NCI-H2029 (cell line): ENCODE measurements around the gene SPIRE1.

Experiments
- DNase-seq: peaks from one replicate; lab custom pipeline; 2025; lab: John Stamatoyannopoulos, UW

The SPIRE1 gene

DNA sequence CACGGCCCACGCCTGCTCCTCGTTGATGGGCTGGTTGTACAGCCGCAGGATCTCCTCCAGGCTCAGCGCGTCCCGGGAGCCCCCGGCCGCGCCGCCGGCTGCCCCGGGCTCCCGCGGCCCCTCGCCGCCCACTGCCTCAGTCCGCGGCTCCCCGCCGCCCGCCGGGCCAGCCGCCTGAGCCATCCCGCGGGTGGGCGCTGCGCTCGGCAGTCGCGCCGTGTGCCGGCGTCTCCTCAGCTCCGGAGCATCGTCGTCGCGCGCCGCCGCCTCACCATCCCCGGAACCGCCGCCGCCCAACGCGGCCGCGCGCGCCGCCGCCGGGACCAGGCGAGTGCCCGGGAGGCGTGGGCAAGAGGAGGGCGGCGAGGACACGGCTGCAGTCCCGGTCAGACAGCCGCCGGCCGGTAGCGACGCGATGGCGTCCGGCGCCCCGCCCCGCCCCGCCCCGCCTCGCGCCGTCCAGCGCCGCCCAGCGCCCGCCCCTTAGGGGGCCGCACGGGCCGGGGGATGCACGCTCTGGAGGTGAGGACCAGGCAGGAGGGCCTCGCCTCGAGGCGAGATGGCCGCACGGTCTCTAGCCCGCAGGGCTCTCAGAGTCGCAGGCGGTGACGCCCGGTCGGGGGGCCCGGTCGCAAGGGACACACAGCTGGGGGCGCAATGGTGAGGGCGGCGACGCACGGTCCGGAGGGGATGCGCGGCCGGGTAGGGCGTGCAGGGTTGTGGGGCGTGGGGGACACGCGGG, at the start of gene SPIRE1:
SPIRE1 (minus strand) TSS at position 424 of the 742 bp plus-strand sequence; CDS start at position 183, 241 bp downstream.
- peak; percentile 22 for DNase-seq

DNA sequence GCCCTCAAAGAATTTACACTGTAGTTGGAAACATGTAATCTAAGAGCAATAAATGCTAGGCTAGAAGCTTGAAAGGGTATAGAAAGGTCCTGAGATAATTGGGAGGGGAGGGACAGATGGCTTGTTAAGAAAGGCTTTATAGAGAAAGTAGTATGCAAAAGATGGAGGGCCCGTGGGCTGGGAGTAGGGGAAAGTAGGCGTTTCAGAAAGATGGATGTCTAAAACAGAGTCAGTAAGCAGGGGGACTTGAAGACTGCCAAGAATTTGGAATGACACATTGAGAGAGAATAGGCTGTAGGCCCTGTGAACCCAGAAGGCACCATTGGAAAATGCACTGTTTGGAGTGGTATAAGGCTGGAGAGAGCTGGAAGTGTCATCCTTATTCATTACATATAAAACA, 45.8 kb upstream of the SPIRE1 start:
- DNase-seq: no peak

DNA sequence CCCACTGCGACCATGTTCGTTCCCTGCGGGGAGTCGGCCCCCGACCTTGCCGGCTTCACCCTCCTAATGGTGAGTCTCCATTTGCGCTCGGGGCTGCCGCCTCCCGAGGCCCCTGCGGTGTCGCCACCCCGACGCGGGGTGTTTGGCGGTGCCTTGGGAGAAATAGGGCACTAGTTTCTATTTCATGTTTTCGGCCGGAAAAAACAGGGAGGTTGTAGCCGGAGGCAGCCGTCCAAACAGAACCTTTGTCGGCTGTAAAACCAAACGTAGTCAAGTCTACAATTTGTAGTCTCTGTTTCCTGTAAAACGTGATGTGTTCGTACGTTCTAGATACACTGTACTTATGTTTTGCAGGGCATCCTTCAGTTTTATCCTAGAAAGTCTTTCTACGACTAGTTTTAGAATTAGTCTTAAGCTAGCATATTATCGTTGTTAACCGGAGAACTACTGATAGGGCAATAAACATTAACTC, 45.2 kb upstream of the SPIRE1 start:
- no peak for DNase-seq

DNA sequence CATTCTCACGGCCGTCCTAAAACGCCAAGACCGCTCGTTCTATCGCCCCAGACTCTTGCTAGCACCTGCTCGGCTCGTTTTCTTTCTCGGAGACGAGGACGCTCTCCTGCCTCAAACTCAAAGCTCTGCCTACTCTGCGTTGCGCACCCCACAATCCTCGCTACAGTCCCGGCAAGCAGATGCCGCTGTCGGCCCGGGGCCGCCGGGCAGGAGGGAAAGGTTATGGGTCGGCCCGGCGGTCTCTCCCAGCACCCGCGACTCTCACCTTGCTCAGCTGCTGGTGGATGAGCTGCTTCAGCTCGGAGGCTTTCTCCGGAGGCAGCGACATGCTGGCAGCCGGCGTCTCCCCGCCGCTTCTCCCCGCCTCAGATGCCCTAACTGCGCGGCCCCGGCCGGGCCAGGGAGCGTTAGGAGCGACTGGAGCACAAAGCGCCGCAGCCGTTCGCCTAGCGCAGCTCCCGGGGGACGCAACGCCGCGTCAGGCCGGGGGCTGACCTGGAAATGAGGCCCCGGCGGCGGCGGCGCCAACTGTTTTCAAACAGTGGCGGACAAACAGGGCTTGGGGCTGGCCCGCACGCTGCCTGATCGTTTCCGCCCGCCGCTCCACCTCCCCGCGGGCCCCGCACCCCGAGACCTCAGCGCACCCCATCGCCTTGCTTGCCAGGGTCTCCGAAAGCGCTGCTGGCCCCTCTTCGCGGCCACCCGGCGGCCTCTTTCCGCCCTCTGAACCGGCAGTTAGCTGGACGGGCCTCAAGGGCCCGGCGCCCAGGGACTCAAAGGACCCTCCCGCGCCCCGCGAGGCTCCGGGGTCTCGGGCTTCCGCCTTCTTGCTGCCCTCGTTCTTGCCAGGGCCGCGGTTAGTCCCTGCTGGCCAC, 44.6 kb upstream of the SPIRE1 start, which contains the start of the genes CEP76 and PSMG2:
CEP76 (minus strand) TSS at position 503 of the 875 bp plus-strand sequence; CDS start at position 328, 175 bp downstream.
PSMG2 (plus strand) TSS at position 822 of the 875 bp plus-strand sequence. CDS start 66 bp downstream, outside the sequence.
- DNase-seq: peak; percentile 60

DNA sequence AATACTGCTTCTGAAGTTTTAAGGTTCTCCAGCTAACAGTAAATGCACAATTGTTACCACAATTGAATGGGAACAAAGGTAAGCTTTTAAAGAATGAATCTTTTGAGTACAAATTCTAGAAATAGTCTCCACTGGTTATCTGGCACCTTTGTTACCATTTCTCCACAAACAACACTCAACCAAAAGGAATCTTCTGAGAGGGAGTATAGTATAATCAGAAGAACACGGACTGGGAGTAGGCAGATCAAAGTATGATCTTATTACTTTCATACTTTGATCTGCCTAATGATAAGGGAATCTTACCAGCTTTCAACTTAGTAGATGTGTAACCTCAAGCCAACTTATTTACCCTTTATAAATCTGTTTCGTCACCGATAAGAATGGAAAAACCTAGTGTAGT, 43.3 kb upstream of the SPIRE1 start:
- no peak for DNase-seq

DNA sequence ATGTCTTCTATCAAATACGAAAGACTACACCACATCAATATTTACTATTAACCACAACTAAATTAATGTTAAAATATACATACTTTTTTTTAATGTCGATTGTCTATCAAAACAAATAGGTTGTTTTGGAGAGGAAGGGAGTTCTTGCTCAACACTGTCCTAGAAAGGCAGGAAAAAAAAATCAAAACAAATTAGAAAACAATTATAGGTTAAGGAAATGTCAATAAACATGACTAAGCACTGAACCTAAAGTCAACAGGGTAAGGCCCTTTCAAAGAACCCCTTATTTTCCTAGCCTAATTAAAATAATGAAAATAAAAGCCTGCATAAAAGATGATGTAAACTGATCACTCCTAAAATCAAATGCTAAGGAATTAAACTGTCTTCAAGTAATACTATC, 41.8 kb upstream of the SPIRE1 start:
- no peak for DNase-seq

DNA sequence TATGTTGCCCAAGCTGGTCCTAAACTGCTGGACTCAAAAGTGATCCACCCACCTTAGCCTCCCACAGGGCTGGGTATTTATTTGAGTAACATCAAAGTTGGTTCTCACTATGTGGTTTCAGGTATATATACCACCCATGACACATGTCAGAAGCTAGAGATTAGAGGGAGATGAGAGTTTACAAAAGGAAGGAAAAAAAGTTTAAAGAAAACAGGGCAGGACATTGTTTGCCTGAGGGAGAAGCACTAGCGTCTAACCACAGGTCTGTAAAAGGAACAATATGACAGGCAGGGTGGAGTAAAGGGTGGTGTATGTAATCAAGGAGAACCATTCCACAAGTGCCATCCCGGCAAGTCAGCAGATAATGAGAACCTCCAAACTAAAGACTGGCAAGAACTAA, 36.1 kb upstream of the SPIRE1 start:
- DNase-seq: no peak

DNA sequence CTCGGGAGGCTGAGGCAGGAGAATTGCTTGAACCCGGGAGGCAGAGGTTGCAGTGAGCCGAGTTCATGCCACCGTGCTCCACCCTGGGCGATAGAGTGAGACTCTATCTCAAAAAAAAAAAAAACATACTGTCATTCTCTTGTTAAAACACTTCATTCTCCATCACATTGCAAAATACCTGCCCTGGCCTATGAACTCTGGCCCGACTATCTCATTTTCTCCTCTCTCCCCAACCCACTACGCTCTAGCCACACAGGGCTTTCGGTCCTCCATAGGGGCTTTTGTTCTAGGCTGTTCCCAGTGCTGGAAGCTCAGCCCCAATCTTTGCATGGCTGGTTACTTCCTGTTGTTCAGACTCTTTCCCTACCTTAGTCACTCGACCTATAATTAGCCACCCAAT, 34.3 kb upstream of the SPIRE1 start:
- DNase-seq: no peak

DNA sequence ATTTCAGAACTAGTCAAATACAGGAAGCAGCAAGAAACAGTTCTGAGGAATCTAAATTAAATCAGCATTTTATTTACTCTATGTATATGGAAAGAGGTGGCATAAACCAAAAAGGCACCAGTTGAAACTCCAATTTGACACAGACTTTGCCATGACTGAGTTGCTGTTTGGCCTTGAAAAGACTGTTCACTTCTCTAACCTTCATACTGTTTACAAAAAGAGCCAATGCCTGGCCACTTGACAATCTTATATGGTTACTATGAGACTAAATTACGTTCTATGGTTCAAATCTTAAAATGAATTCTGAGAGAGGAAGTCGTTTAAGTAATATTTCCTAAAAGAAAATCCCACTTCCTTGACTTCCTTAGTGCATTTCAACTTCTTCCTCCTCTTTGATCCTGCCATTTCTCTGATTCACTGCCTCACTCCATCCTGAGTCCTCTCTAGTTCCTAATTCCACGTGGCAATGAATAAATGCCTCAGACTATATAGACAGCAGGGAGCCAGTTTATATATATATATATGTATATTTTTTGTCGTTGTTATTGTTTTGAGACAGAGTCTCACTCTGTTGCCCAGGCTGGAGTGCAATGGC, 31.4 kb upstream of the SPIRE1 start:
- DNase-seq: no peak

DNA sequence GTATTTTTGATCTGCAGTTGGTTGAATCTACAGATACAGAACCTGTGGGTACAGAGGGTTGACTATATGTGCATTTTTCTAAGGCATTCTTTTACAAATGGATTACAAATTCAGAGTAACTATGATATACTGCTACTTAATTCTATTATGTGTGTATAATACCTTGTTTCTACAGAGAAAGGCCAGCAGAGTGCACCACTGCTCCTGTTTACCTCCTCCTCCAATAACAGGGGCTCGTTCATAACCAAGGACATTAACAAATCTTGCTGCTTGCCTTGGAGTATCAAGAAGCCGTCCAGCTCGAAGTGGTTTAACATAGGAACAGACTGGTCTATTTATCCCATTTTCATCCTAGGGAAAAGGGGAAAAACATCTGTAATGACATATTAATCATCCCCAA, 28.2 kb upstream of the SPIRE1 start:
- DNase-seq: no peak

DNA sequence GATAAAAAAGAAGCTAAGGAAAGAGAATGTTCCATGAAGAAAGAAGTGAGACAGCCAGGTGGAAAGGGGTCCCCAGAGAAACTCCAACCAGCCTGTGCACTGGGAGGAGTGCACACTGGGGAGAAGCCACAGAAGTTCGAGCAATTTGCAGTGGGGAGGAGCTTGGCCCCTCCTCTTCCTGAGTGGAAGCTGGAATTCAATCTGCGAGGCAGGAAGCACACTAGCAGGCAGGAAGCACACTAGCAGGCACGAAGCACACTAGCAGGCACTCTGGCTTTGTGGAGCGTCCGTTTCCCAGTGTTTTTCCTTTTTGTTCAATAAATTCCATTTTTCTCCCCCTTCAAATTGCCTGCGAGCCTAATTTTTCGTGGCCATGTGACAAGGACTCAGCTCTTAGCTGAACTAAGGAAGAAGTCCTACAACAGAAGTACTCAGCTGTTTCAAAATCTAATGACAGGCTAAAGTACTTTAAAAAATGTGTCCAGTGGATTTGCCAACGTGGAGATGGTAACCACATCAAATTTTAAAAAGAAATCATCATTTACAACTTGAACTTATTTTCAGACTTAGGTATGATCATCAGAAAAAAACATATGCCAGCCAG, 21.4 kb upstream of the SPIRE1 start:
- DNase-seq: no peak

DNA sequence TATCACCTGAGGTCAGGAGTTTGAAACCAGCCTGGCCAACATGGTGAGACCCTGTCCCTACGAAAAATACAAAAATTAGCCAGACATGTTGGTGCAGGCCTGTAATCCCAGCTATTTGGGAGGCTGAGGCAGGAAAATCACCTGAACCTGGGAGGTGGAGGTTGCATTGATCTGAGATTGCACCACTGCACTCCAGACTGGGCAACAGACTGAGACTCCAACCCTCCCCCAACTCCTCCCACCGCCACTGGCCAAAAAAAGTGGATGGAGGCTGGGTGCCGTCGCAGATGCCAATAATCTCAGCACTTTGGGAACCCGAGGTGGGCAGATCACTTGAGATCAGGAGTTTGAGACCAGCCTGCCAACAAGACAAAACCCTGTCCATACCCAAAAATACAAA, 10.1 kb upstream of the SPIRE1 start:
- DNase-seq: no peak

DNA sequence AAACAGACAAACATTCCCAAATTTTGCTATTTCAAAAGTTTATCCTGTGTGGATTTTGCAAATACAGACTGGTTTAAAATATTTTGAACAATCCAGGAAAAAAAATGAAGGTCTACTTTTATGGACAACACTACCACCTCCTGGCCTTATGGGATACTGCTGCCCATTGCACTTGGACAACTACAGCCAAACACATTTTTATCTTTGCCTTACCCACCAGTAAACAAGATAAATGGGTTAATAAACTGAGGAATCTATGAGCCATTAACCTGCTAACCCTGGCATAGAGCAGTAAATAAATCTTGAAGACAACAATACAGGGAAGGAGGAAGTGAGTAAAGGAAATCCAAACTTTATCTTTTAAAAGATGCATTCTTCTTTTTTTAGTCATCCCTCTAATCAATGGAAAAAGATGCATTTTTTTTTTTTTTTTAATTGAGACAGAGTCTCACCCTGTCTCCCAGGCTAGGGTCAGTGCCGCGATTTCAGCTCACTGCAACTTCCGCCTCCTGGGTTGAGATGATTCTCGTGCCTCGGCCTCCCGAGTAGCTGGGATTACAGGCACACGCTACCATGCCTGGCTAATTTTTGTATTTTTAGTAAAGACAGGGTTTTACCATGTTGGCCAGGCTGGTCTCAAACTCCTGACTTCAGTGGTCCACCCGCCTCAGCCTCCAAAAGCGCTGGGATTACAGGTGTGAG, 2.1 kb upstream of the SPIRE1 start:
- no peak for DNase-seq

DNA sequence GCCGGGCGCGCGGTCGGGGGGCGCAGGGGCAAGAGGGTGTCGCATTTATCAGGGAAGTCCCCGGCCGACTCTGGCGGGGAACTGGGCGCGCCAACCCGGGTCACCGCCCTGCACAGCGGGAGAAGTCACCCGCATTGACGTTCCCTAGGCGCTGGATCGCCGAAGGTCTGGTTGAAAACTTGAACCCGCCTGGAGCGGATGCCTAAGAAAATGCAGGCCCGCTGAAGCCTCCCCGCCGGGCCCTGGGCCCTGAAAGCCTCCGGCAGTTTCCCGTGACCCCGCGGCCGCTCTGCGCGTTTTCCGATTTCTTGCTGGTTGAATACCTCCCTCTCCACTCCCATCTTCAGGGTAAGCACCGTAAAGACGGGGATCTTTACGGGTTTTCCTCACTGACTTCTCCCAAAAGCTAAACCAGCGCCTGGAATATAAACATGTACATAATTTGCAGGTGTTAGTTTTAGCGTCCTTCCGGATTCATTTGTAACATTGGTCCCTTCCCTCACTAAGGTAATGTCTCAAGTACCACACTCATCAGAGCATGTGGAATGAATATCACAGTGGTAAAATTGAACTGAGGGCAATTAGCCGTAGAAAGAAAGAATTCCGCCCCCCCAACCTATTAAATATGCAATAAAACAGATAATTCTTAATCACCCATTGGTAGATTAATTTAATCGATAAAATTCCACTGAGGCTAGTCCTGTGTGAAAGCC, 675 bp upstream of the SPIRE1 start:
- no peak for DNase-seq

DNA sequence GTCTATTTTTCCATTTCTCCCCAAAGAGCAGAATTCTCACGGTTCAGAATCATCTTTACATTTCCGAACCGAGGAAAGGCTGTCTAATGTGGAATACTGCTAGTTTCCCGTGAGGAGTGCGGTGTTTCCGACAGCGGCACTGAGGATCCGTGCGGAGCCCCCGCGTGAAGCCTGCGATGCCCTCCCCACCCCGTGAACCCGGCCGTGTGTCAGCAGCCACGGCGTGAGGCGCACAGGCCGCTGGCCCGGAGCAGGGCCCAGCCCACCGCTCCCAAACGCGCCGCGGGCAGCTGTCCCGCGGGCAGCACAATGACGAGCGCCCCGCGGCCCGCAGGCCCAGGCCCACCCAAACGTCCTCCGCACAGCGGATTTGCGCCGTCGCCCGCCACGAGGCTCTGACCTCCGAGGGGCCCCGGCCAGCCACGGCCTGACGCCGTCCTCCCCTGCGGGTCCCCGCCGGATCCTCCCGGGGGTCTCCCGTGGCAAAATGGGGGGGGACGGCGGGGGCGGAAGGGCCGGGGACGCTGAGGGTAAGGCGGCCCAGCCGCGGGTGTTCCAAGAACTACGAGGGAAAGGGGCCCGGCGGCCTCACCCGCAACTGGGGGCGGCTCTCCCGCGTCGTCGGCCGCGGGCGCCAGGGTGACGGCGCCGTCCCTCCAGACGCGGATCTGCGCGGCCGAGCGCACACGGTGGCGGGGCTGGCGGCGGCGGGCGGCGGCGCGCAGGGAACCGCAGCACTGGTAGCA, 796 bp downstream of the SPIRE1 start:
- no peak for DNase-seq

DNA sequence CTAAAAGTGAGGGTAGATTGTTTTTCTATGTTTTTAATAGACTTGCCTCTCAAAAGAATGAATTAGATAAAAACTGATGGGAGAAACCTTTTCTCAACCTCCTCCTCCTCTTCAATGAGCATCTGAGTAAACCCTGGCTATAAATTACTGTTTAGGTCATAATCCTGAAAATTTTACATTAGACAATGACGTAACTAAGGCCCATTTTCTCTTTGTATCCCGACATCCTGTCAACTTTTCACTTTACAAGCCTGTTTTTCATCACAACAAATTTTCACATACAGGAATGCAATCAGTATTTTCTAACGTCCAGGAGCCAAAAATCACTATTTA, 1.3 kb downstream of the SPIRE1 start:
- no peak for DNase-seq

DNA sequence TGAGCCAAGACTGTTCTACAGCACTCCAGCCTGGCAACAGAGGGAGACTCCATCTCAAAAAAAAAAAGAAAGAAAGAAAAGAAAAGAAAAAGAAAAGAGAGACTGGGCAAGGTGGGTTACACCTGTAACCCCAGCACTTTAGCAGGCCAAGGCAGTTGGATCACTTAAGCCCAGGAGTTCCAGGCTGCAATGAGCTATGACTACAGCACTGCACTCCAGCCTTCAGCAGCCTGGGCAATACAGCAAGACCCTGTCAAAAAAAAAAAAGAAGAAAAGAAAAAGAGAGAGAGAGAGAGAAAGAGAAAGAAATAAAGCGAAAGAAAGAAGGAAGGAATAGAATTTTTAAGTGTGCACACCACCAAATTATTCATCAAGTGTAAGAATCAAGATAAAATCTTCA, 2.9 kb downstream of the SPIRE1 start:
- no peak for DNase-seq

DNA sequence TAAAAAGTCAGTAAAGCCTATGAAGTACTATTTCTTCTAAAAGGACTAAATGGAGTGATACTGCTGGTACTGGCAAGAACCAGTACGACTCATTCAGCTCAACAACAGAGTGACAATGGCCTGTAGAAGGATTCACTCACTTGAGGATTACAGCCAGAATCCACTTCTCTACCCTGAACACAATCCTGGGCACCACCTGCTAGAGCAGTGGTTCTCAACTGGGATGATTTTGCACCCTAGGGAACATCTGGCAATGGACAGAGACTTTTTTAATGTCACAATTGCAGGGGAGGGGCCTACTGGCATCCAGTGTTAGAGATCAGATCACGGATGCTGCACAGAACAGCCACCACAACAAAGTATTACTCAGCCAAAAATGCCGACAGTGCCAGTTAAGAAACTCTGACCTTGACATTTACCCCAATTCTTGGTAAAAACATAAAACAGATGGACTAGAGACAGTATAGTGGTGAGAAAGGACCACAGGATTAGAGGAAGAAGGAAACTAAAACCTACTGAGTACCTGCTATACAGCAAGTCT, 5.0 kb downstream of the SPIRE1 start:
- no peak for DNase-seq

DNA sequence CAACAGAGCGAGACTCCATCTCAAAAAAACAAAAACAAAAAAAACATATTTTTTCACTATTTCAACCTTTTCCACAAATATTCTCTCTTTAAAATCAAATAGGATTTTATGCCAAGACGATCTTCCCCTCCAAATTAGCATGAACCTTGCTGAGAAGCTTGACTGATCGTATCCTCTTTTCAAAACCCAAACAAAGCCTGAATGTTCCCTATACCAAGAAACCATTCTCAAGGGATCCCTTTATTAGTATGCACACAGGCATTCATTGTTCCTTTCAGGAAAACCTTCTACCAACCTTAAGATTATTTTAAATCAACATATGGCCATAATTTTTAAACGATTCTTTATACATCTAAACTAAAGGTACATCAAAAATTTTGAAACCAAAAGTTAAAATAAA, 6.3 kb downstream of the SPIRE1 start:
- no peak for DNase-seq

DNA sequence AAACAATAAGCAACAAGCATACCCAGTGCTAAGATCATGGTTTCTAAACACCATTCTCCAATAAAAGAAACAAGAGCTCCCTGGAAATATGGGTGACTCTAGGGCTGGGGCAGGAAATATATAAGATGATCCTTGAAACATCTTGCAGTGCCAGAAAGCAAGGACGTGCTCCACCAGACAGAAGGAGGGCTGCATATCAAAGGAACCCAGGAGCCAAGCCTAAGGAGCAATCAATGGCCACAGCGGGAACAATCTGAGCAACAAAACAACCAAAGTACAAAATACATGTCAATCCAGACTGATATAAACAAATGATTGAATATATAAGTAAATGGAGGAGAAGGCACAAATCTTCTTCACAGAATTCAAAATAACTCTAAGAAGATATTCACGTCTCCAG, 10.1 kb downstream of the SPIRE1 start:
- no peak for DNase-seq
